Stimulated activated CD4-positive, alpha-beta T cell treated with anti-CD3 and anti-CD28 coated beads, Interleukin-1b, Interleukin-23, amount 100 ng/mL, for 48 hours (primary cell): ENCODE results near the gene SMAD9.

ENCODE experiments used
- DNase-seq: peaks from one replicate; pipeline ENCODE4 v3.0.0-alpha.2; 2020

SMAD9 gene

GRCh38 chr13:36919833-36920615 lies at the start of gene SMAD9:
SMAD9 (minus strand) TSS chr13:36920238; CDS start chr13:36879689, 40,549 bp downstream.
- peak; percentile 23 for DNase-seq

- DNase-seq = no peak
Measured at GRCh38 chr13:36966404-36966803, 46.4 kb upstream of the SMAD9 start.

- DNase-seq = no peak
Measured at GRCh38 chr13:36965767-36966166, 45.7 kb upstream of the SMAD9 start.

GRCh38 chr13:36959456-36960116 lies 39.5 kb upstream of the SMAD9 start:
- DNase-seq = no peak

GRCh38 chr13:36954542-36954941 lies 34.5 kb upstream of the SMAD9 start:
- no peak for DNase-seq

GRCh38 chr13:36950920-36951319 lies 30.9 kb upstream of the SMAD9 start:
- DNase-seq = no peak

GRCh38 chr13:36950330-36950729 lies 30.3 kb upstream of the SMAD9 start:
- no peak for DNase-seq

- no peak for DNase-seq
Measured at GRCh38 chr13:36945078-36945477, 25.0 kb upstream of the SMAD9 start.

- no peak for DNase-seq
Measured at GRCh38 chr13:36925603-36926002, 5.6 kb upstream of the SMAD9 start.

- no peak for DNase-seq
Measured at GRCh38 chr13:36924001-36924400, 4.0 kb upstream of the SMAD9 start.

- DNase-seq = no peak
Measured at GRCh38 chr13:36921631-36922301, 1.7 kb upstream of the SMAD9 start.

- no peak for DNase-seq
Measured at GRCh38 chr13:36920616-36921185, 663 bp upstream of the SMAD9 start.

- no peak for DNase-seq
Measured at GRCh38 chr13:36919171-36919832, 736 bp downstream of the SMAD9 start.

GRCh38 chr13:36918246-36919131 lies 1.5 kb downstream of the SMAD9 start:
- DNase-seq = no peak

- DNase-seq = no peak
Measured at GRCh38 chr13:36917311-36917710, 2.7 kb downstream of the SMAD9 start.

- DNase-seq = no peak
Measured at GRCh38 chr13:36915896-36916640, 4.0 kb downstream of the SMAD9 start.

- DNase-seq = no peak
Measured at GRCh38 chr13:36915106-36915505, 4.9 kb downstream of the SMAD9 start.

- no peak for DNase-seq
Measured at GRCh38 chr13:36914648-36915047, 5.4 kb downstream of the SMAD9 start.

- DNase-seq = no peak
Measured at GRCh38 chr13:36913463-36913862, 6.6 kb downstream of the SMAD9 start.

- DNase-seq = no peak
Measured at GRCh38 chr13:36912973-36913372, 7.1 kb downstream of the SMAD9 start.

GRCh38 chr13:36912369-36912768 lies 7.7 kb downstream of the SMAD9 start:
- no peak for DNase-seq
